Measurements from ENCODE around the gene MARCHF3. TPM values are rescaled to one million over a fixed set of nuclear protein-coding genes. Genes with fewer than 3 reads are reported as not detected.
A peak's percentile ranks its signal among the peaks of the same experiment; 100 is the strongest.

Gene MARCHF3
- total RNA-seq, 4 donors from 2014 or later, result 6.2 to 11.9 (median 8.1) TPM

- no peak overlapping the region for H3K27ac ChIP-seq
- TF ChIP-seq CTCF (IDR thresholded peaks at IDR 0.05) (no peak), POLR2A (IDR thresholded peaks at IDR 0.05) (no peak)
- no peaks in the 10 kb centered on the region for H3K36me3 ChIP-seq
- H3K4me3 ChIP-seq, result no peak overlapping the region
- no peaks in the 10 kb centered on the region for H3K4me1 ChIP-seq
- H3K9me3 ChIP-seq, result no peaks in the 10 kb centered on the region
- no peaks in the 10 kb centered on the region for H3K27me3 ChIP-seq
- intact Hi-C loops (cut with DNase I; ENCODE audit: low total_unique reads), result no loop called here
- DNase-seq, result no peak
These were observed 166.2 kb downstream of the MARCHF3 start for GRCh38 chr5:126864042-126864688.

- Histone ChIP-seq H3K27me3 (no peaks in the 10 kb centered on the region), H3K4me1 (no peaks in the 10 kb centered on the region), H3K9me3 (no peaks in the 10 kb centered on the region), H3K4me3 (no peak overlapping the region), H3K27ac (no peak overlapping the region), H3K36me3 (no peaks in the 10 kb centered on the region)
- DNase-seq, result no peak
- no peak for TF ChIP-seq CTCF (IDR thresholded peaks at IDR 0.05)
- intact Hi-C loops (cut with DNase I; ENCODE audit: low total_unique reads), result no loop called here
These were observed 167.0 kb downstream of the MARCHF3 start for GRCh38 chr5:126863402-126863801.

GRCh38 chr5:126858441-126858840 lies 171.9 kb downstream of the MARCHF3 start:
- Histone ChIP-seq H3K4me1 (no peaks in the 10 kb centered on the region), H3K36me3 (no peaks in the 10 kb centered on the region), H3K27me3 (no peaks in the 10 kb centered on the region), H3K9me3 (no peaks in the 10 kb centered on the region), H3K27ac (peak overlapping the region; percentile 60 to 81), H3K4me3 (no peak overlapping the region)
- intact Hi-C loops (cut with DNase I; ENCODE audit: low total_unique reads), result no loop called here
- no peak for DNase-seq
- no peak for TF ChIP-seq CTCF (IDR thresholded peaks at IDR 0.05)
- no peak for TF ChIP-seq POLR2A (IDR thresholded peaks at IDR 0.05)

- intact Hi-C loops (cut with DNase I; ENCODE audit: low total_unique reads), result no loop called here
- no peaks in the 10 kb centered on the region for H3K27me3 ChIP-seq
- H3K4me1 ChIP-seq, result no peaks in the 10 kb centered on the region
- peak overlapping the region; percentile 60 to 81 for H3K27ac ChIP-seq
- TF ChIP-seq CTCF (IDR thresholded peaks at IDR 0.05) (no peak), POLR2A (IDR thresholded peaks at IDR 0.05) (no peak)
- H3K9me3 ChIP-seq, result no peaks in the 10 kb centered on the region
- peak; percentile 49 to 69 for DNase-seq
- no peak overlapping the region for H3K4me3 ChIP-seq
- H3K36me3 ChIP-seq, result no peaks in the 10 kb centered on the region
These were observed 172.6 kb downstream of the MARCHF3 start for GRCh38 chr5:126857472-126858410.

- intact Hi-C loops (cut with DNase I; ENCODE audit: low total_unique reads), result no loop called here
- Histone ChIP-seq H3K27ac (no peak overlapping the region), H3K4me1 (no peaks in the 10 kb centered on the region), H3K27me3 (no peaks in the 10 kb centered on the region), H3K4me3 (no peak overlapping the region), H3K9me3 (no peaks in the 10 kb centered on the region), H3K36me3 (no peaks in the 10 kb centered on the region)
- DNase-seq, result no peak
- TF ChIP-seq CTCF (IDR thresholded peaks at IDR 0.05) (no peak), POLR2A (IDR thresholded peaks at IDR 0.05) (no peak)
These were observed 175.1 kb downstream of the MARCHF3 start for GRCh38 chr5:126855266-126855665.
